Parathyroid adenoma (tissue), 2 donors: ENCODE results near the gene NFYB.

Experiments used
- H2AFZ ChIP-seq: fragments of 300-600 bp; sonication (generic); one replicate; pipeline ENCODE4 v1.7.0; 2017; ENCODE audit warnings: antibody characterized with exemption, mild to moderate bottlenecking
- H3K27ac ChIP-seq: fragments of 300-600 bp; sonication (generic); one replicate; pipeline ENCODE4 v1.7.0; 2017
- H3K27me3 ChIP-seq: fragments of 300-600 bp; sonication (generic); one replicate; pipeline ENCODE4 v1.7.0; 2017; ENCODE audit warnings: low read length; ENCODE audit not compliant: control insufficient read depth, insufficient read depth
- H3K36me3 ChIP-seq: fragments of 300-600 bp; sonication (generic); one replicate; pipeline ENCODE4 v1.7.0; 2017; ENCODE audit warnings: low read length; ENCODE audit not compliant: control insufficient read depth, insufficient read depth
- H3K4me1 ChIP-seq: fragments of 300-600 bp; sonication (generic); one replicate; pipeline ENCODE4 v1.7.0; 2017; ENCODE audit warnings: control low read depth
- H3K4me2 ChIP-seq: fragments of 300-600 bp; sonication (generic); one replicate; pipeline ENCODE4 v1.7.0; 2017; ENCODE audit warnings: low read length
- H3K4me3 ChIP-seq: fragments of 300-600 bp; sonication (generic); one replicate; pipeline ENCODE4 v1.7.0; 2017; ENCODE audit warnings: low read depth, low read length
- H3K79me2 ChIP-seq: fragments of 300-600 bp; sonication (generic); one replicate; pipeline ENCODE4 v1.7.0; 2017; ENCODE audit warnings: control low read depth
- H3K9ac ChIP-seq: fragments of 300-600 bp; sonication (generic); one replicate; pipeline ENCODE4 v1.7.0; 2017; ENCODE audit warnings: mild to moderate bottlenecking
- H3K9me3 ChIP-seq: fragments of 300-600 bp; sonication (generic); one replicate; pipeline ENCODE4 v1.7.0; 2017; ENCODE audit warnings: low read length; ENCODE audit not compliant: control insufficient read depth
- TF ChIP-seq, protein P1 (sequence below): fragments of 300-600 bp; sonication (generic); IDR thresholded peaks from one replicate; pipeline ENCODE4 v1.7.0; 2017; ENCODE audit warnings: antibody characterized with exemption, mild to moderate bottlenecking
- donor health status: primary hyperparathyroidism.

The NFYB gene

DNA sequence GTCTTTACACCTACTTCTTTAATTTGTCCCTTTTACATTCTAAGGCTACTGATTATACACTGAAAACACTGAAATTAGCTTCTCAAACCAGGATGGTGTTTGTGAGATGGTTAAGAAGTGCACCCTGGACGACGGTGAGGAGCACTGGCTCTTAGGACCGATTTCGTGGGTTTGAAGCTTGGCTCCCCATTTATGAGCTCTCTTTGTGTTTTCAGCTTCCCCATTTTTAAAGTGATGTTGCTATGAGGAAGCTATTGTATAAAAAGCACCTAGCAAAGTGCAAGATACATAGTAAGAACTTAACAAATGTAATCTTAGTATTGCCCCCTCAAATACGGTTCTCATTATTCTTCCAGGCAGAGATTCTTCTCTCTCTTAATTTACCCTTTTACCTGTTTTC lies 4.7 kb downstream of the NFYB start:
- no peaks in the 10 kb centered on the region for H3K9me3 ChIP-seq
- H2AFZ ChIP-seq = no peak overlapping the region
- no peak overlapping the region for H3K9ac ChIP-seq
- TF ChIP-seq, protein P1, sequence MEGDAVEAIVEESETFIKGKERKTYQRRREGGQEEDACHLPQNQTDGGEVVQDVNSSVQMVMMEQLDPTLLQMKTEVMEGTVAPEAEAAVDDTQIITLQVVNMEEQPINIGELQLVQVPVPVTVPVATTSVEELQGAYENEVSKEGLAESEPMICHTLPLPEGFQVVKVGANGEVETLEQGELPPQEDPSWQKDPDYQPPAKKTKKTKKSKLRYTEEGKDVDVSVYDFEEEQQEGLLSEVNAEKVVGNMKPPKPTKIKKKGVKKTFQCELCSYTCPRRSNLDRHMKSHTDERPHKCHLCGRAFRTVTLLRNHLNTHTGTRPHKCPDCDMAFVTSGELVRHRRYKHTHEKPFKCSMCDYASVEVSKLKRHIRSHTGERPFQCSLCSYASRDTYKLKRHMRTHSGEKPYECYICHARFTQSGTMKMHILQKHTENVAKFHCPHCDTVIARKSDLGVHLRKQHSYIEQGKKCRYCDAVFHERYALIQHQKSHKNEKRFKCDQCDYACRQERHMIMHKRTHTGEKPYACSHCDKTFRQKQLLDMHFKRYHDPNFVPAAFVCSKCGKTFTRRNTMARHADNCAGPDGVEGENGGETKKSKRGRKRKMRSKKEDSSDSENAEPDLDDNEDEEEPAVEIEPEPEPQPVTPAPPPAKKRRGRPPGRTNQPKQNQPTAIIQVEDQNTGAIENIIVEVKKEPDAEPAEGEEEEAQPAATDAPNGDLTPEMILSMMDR = no peak
- no peak overlapping the region for H3K4me2 ChIP-seq
- H3K36me3 ChIP-seq = no peaks in the 10 kb centered on the region
- H3K4me1 ChIP-seq = peaks cover 22% of the 10 kb centered on the region
- no peak overlapping the region for H3K27ac ChIP-seq
- H3K4me3 ChIP-seq = no peak overlapping the region
- H3K27me3 ChIP-seq = no peaks in the 10 kb centered on the region
- peaks cover 24% of the 10 kb centered on the region for H3K79me2 ChIP-seq

DNA sequence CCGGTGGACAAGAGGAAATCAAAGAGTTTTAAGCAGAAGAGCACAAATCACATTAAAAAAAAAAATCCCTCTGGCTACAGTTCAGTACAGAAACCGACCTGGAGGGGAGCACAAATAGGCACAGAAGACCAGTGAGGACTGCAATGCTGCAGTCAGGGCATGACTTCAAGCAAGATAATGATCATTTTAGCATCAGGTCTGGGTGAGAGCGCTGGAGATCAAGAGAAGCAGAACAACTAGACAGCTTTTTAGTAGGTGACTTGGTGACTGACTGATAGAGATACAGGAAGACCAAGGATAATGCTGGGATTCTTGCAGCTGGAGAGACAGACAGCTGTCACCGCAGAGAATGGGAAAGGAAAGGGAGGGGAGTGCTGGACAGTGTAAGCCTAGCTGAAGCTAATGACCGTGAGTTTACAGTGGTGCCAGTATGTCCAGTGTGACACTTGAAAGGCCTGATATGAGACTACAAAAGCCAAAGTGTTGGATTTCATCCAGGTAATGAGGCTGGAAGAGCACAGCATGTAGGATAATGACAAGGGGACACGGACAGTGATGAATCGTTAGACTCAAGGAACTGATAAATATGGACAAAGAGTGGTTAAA lies 5.6 kb downstream of the NFYB start:
- no peak overlapping the region for H2AFZ ChIP-seq
- H3K4me3 ChIP-seq = no peak overlapping the region
- H3K27me3 ChIP-seq = no peaks in the 10 kb centered on the region
- H3K9ac ChIP-seq = no peak overlapping the region
- H3K4me2 ChIP-seq = no peak overlapping the region
- TF ChIP-seq, protein P1 = no peak
- H3K36me3 ChIP-seq = no peaks in the 10 kb centered on the region
- H3K79me2 ChIP-seq = peaks cover 24% of the 10 kb centered on the region
- no peaks in the 10 kb centered on the region for H3K9me3 ChIP-seq
- peaks cover 22% of the 10 kb centered on the region for H3K4me1 ChIP-seq
- H3K27ac ChIP-seq = peak overlapping the region; percentile 36

DNA sequence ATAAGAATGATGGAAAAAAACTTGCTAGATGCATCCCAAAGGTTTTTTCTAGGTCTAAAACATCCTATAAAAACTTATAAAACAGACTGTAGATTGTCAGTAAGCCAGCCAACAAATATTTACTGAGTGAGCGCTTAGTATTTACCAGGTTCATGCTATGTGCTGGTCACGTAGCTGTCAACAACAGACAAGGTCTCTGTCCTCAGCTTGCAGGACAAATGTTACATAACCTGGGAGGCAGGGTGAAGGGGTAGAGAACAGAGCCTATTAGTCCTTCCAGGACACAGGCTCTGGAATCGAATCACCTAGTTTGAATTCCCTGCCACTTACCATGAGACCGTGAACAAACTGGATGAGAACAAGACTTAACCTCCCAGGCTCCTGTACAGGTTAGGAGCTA lies 6.4 kb downstream of the NFYB start:
- H3K27me3 ChIP-seq = no peaks in the 10 kb centered on the region
- H3K4me3 ChIP-seq = no peak overlapping the region
- H2AFZ ChIP-seq = no peak overlapping the region
- no peak overlapping the region for H3K9ac ChIP-seq
- H3K27ac ChIP-seq = no peak overlapping the region
- H3K36me3 ChIP-seq = no peaks in the 10 kb centered on the region
- H3K79me2 ChIP-seq = peaks cover 23% of the 10 kb centered on the region
- no peak overlapping the region for H3K4me2 ChIP-seq
- peaks cover 22% of the 10 kb centered on the region for H3K4me1 ChIP-seq
- no peaks in the 10 kb centered on the region for H3K9me3 ChIP-seq
- TF ChIP-seq, protein P1 = no peak

DNA sequence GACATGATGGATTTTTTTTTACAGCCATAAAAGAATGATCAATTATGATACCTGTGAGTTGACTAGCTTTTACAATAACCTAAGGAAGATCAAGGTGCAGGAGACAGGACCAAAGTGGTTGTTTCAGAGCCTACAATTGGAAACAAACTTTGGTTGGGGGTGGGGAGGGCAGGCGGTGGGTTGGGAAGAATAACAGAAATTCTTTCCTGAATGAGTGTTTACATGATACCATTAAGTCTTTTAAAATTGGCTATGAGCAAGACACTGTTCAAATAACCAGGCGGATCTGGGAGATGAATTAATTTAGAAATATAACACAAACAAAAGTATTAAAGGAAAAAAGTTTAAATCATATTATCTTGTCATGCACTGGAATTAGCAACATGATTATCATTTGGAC lies 7.2 kb downstream of the NFYB start:
- Histone ChIP-seq H3K4me3 (no peak overlapping the region), H3K27ac (no peak overlapping the region), H2AFZ (no peak overlapping the region), H3K9me3 (no peaks in the 10 kb centered on the region), H3K79me2 (peaks cover 19% of the 10 kb centered on the region), H3K27me3 (no peaks in the 10 kb centered on the region), H3K36me3 (no peaks in the 10 kb centered on the region), H3K4me1 (peaks cover 22% of the 10 kb centered on the region), H3K9ac (no peak overlapping the region), H3K4me2 (no peak overlapping the region)
- TF ChIP-seq, protein P1 = no peak

DNA sequence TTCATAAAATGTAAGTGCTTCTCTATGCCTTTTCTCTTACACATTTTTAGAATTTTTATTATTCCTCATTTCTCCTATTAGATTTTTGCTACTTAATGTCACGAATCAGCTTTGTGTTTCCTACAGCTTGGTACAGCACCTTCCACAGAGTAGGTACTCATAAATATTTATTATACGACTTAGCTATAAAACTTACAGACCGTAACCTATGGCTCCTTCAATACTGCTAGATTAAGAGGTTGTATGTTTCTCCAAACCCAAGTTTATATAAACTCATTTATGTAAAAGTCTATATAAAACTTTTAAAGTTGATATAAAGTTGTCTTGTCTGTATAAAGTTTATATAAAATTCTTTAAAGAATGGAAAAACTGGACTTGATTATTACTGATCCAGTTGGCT lies 11.5 kb downstream of the NFYB start:
- H3K36me3 ChIP-seq = no peaks in the 10 kb centered on the region

More for the DNA sequence above, 11.5 kb downstream of the NFYB start:
- Histone ChIP-seq H3K79me2 (no peaks in the 10 kb centered on the region), H3K9me3 (no peaks in the 10 kb centered on the region), H3K27me3 (no peaks in the 10 kb centered on the region), H3K4me2 (no peak overlapping the region), H3K4me3 (no peak overlapping the region), H2AFZ (no peak overlapping the region), H3K9ac (no peak overlapping the region), H3K4me1 (peaks cover 3% of the 10 kb centered on the region), H3K27ac (no peak overlapping the region)
- TF ChIP-seq, protein P1 = no peak
